GM21447 (cell line): ENCODE measurements around the gene VAV3.
"Not testable (repeated sequence)": the region's sequence is repeated elsewhere in the genome, so short reads cannot be mapped to it uniquely, and the experiment has no call there.

Experiments
- ATAC-seq: cut with Tn5 transposase; IDR thresholded peaks from one replicate; pipeline ENCODE4 v1.9.1; 2021; ENCODE audit not compliant: unreplicated experiment

Gene VAV3, protein sequence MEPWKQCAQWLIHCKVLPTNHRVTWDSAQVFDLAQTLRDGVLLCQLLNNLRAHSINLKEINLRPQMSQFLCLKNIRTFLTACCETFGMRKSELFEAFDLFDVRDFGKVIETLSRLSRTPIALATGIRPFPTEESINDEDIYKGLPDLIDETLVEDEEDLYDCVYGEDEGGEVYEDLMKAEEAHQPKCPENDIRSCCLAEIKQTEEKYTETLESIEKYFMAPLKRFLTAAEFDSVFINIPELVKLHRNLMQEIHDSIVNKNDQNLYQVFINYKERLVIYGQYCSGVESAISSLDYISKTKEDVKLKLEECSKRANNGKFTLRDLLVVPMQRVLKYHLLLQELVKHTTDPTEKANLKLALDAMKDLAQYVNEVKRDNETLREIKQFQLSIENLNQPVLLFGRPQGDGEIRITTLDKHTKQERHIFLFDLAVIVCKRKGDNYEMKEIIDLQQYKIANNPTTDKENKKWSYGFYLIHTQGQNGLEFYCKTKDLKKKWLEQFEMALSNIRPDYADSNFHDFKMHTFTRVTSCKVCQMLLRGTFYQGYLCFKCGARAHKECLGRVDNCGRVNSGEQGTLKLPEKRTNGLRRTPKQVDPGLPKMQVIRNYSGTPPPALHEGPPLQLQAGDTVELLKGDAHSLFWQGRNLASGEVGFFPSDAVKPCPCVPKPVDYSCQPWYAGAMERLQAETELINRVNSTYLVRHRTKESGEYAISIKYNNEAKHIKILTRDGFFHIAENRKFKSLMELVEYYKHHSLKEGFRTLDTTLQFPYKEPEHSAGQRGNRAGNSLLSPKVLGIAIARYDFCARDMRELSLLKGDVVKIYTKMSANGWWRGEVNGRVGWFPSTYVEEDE

DNA sequence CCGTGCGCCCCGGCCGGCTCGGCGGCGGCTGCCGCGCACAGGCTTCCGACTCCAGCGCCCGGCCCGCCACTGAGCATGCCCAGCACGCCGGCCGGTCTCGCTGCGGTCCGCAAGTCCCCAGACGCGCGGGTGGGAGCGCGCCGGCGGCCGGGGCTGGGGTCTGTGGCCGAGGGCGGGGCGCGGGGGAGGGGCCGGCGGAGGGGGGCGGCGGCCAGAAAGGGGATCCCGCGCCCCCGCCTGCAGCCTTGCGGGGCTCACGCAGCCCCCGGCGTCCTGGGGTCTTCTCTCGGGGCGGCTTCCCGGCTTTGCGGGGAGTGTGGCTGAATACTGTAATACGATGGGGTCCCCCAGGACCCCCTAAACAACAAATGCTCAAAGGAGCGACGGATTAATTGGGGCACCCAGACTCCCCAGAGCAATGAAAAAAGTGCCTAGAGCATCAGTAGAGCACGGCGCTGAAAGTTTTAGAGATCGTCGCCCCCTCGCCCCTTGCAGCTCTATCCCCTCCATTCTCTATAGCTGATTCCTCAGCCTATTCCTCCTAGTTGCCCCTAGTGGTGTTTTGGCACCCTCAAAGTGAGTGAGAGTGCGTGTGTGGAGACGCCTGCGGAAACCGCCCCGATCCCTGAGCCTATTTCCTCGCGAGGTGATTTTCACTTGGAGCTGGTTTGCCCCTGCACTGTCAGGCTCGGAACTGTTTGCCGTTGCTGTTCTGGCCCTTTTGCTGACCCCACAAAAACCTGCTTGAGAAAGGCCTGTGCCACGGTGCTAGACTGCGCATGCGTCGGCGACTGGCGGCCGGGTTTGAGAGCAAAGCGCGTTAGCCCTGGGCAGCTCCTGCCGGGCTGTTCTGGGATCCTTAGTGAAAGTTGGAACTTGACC, at the start of gene VAV3:
TSS of gene VAV3 (minus strand) at position 71 of the 882 bp plus-strand sequence. CDS start 311 bp downstream, outside the sequence.
- no peak for ATAC-seq

DNA sequence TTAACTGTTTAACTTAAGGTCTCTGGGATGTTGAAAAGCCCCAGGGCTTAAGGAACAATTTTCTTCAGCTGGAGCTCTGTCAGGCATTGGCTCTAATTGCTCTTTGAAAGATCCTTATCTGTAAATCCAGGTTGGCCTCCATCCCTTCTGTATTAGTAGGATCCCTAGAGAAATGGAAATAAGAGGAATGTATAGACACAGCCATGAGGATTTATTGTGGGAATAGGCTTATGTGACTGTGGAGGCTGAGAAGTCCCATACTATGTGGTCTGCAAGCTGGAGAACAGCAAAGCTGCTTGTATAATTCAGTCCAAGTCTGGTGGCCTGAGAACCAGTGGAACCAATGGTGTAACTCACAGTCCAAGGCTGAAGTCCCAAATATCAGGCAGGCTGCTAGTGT, 47.6 kb upstream of the VAV3 start:
- no peak for ATAC-seq

DNA sequence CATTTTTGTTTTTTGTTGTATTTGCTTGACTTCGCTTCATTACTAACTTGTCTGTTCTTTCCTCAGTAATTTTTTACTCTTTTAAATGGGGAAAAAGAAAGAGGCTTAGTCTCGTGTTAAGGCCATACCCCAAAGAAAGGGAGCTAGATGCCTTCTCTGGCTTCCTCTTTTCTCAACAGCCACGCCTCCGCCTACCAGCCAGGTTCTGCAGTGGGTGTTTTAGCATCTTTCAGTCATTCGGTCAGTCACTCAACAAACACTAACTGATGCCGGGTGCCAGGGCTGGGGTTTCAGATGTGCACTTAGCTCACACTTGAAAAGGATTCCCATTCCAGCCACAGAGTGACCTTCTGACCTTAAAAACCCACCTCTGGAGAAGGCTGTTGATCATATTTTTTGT, 46.3 kb upstream of the VAV3 start:
- ATAC-seq, result no peak

DNA sequence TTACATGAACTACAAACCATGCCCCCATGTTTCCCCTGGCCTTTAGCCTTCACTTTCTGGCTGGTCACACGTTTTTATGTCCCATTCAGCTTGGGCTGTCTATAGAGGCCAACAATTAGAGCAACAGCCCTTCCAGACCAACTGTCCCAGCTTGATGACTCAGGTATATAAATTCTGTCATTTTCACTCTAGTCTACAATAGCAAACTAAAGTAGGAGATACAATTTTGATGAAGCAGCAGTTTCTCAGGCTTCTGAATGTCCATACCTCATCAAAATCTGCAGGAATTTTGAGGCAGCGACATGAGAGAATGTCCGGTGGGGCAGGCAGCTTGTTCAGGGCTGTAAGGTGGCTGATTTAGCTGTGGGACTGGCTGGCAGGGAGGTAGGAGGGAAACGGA, 45.6 kb upstream of the VAV3 start:
- no peak for ATAC-seq

DNA sequence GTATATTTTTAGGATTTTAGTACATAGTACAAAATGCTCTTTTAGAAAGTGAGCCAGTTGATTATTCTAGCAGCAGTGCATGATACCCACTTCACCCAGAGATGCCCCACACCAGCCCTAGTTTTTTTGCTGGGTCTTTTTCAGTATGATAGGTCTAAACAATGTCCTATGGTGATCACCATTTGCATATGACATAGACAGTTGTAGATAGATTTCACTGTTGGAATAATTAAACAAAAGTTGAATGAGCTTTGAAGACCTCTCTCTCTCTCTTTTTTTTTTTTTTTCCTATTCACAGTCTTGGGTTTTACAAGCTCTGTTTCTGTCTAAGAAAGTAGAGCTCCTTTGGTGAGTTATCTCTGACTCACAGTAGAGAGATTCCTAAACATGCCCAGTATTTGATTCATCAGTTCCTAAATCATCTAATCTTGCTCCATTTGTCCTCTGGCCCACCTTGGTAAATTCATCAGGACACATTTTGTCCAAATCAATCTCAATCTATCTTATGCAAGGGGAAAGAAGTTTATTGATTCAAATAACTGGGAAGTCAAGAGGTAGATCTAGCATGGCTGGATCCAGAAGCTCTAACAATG, 44.7 kb upstream of the VAV3 start:
- no peak for ATAC-seq

DNA sequence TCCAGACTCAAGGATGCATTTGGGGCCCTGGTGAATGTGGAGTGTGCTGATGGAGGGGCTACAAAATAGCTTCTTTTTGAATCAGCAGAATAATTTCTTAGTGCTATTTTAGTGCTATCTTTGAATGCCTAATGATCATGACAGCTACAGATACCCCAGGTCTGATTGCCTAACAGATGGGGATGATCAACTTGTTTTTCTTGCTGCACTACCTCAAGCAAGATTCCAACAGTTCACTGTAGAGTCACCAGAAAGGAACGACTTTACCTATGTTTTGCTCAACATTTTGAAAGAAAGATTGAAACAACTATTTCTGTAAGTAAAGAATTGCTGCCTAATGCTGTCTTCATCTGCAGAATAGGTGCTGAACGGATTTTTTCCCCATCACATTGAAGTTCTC, 42.6 kb upstream of the VAV3 start:
- ATAC-seq, result no peak

DNA sequence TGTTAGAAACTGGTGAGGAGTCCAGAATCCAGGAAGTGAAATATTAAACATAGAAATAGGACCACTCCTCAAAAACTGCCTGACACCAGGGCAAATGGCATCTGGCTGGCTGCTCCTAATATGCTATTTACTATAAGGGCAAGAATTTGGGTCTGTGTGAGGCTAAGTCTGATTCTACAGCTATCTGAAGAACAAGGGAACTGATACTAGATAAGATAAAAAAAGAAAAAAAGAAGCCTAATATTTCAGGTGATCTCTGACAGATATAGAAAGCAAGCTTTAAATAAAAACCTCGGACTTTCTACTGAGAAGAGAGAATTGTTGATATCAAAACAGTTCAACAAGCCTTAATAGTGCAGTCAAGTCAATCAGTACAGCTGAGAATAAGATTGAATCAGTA, 42.1 kb upstream of the VAV3 start:
- no peak for ATAC-seq

DNA sequence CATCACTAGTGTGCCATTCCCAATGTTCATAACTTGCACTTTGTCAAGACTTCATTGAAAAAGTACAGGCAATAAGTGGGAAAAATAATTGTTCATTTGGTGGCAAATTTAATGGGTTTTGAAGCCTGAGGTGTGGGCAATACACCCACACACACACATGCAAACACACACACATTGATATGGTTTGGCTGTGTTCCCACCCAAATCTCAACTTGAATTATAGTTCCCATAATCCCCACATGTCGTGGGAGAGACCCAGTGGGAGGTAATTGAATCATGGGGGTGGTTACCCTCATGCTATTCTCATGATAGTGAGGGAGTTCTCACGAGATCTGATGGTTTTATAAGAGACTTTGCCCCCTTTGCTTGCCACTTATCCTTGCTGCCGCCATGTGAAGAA, 39.9 kb upstream of the VAV3 start:
- ATAC-seq, result not testable (repeated sequence)

DNA sequence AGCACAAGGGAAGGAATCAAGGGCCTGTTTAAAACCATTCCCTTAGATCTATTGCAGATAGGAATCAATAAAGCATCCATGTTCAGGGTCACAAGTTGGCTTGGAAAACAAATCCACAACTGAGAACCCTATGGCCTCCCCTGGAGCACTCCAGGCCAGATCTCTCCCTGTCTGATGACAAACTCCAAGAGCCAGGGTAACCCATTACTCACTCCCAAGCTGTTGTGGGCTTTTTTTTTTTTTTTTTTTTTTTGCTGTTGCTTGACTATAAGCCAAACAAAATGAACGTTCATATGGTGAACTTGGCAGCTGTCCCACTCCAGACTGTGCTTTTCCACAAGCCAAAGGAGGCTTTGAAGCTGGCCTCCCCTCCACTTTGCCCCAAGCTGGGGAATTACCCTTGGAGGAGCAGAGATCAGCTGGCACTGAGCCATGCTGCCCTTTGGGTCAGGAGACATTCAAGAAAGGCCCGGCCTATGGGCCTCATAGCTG, 35.7 kb upstream of the VAV3 start:
- ATAC-seq, result no peak

DNA sequence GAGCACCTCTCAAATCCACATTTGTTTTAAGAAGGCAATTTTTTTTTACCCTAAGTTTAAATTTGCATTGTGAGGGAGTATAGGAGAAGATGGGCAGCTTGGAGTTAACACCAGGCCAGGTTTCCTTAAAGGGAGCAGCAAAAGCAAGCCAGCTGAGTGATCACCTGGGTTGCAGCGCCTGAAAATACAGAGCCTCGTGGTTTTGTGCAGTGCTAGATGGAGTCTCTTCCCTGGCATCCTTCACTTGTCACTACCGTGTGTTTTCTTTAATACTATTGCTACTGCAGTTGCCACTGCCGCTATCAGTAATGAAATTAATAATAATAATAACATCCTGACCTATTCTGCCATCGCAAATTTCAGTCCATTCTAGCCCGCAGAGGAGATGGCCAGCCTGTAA, 35.2 kb upstream of the VAV3 start:
- ATAC-seq, result no peak

DNA sequence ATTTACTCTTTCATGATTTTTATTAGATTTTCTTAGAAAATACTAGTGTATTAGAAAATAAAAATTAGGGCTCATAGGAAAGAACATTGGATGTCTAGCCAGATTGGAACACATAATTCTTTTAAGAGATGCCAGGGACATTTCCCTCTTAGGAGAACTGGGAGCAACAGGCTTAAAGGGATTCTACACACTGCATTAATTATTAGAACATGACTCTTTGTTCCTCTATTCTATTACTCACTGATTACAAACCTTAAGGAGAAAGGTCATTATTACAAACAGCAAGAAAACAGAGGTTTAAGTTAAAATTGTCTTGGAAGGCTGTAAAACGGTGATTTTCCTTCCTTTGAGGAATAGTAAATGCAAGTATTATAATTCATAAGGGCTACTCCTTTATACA, 32.9 kb upstream of the VAV3 start:
- ATAC-seq, result no peak

DNA sequence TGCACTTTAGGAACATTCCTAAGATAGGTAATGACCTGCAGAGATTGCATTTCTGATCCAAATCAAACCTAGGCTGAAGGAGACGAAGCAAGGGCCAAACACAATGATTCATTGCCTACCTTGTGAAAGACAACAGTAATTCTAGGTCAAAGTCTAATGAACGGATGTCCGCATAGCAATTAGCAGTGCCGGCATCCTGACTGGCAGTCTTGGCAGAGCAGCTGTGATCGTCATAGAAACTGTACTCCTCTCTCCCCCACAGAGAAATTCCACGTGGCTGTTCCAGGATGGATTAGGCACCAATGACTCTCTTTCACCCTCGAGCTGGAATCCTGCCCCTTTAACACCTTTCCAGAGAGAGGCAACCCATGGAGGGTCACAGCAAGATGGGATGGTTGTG, 28.9 kb upstream of the VAV3 start:
- ATAC-seq, result no peak

DNA sequence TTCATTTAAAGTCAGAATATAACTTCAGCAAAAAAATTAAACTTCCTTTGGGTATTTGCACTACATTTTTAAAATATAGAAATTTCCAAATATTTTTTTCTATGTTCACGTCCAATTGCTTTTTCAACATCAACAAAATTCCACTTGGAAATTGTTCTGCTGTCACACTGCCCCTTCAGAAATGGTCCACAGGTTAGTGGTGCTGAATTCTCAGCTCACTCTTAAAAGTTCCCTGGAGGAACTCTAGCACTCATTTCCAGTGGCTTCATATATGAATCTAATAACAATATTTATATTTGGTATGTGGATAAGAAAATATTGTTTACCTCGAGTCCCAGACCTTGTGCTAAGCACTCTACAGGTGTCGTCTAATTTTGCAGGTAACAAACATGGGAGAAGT, 27.4 kb upstream of the VAV3 start:
- ATAC-seq, result no peak

DNA sequence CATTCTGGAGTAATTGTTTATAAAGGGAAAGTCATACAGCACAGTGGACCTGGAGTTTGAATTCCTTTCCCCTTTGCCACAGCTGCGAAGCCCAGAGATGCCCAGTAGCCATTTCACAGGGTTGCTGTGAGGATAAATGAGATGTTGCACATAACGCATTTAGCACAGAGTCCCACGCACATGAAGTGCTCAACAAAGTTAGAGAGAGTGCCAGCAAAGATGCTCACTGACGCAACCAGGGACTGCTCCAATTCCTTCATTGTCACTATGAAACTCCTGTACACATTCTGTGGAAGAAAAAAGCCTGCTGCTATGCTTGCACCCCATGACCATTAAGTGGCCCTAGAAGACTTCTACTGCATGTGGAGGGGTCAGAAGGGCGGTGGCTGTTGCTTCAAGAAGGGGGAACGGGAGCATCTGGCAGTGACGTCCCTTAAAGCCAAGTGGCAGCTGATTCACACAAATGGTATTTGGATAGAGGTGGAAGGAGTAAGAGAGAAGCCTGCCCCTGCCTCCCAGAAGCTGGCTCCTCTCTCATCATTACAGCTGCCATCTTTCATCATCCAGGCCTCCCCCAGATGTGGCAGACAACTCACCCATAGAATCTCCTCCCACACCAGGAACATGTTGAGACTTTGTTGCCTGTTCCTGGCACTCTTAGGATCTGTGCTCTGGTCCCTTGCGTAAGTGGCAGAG, 26.5 kb upstream of the VAV3 start:
- no peak for ATAC-seq

DNA sequence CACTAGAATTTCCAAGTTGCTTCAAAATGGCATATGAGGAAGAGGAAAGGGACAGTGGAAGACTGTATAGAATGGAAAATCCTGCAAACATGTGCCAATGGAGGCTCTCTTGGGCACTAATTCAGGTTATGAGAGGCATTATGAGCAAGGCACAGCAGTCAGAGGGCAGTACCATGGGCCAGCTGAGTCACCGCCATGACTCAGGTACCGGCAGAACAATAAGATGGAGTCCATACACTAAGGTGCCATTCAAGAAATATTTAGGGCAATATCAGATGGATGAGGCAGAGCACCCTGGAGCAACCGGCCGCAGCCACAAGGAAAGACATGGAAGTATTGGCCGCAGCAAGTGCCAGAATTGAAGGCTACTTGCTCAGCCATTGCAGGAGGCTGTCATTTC, 25.6 kb upstream of the VAV3 start:
- ATAC-seq, result no peak

DNA sequence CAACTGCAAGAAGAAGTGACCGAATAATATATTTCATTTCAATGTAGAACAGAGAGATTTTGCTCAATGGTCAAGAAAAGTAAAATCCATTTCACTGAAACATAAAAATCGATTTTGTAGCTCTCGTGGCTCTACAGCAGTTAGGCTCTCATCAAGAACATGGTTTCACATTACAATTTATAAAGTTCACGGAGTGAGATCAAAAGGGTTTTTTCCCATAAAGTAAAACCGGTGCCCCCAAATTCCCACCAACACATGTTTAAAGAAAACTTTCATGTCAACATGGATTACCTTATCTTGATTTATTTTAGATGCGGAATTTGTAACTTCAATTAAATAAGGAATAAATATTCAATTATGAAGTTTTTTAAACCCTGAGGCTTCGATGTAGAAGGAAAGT, 16.3 kb upstream of the VAV3 start:
- ATAC-seq, result no peak

DNA sequence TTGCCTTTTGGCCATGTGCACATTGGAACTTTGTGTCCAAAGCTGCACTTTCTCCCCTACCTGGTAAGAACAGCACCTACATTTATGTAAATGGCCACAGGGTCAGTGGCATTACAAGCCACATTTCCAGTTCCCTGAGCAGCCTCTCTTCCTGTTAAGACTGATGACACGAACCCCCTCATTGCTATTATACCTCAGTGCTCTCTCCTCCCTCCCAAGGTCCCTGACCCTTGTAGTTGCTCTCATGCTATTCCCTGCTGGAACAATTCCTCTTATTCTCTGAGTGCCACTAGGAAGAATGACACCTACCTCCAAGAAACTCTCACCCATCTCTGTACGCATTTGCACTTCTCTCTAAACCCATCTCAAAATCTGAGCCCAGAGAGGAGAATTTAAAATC, 14.9 kb upstream of the VAV3 start:
- no peak for ATAC-seq

DNA sequence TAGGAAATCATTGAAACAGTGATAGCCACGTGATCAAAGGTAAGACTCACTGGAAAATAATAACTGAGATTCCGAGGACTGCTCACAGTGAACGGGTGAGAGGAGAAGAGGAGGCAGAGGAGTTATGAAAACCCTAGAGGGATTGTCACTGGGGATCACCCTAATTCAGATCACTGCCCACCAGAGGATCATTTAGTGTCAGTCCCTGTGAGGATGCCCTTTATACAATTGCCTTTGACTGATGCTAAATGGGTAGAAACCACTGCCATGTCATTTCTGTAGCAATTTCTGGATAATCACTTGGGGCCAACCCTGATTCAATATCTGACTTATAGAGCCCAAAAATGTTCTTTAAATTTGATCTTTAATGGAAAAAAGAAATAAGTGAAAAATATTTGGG, 14.1 kb upstream of the VAV3 start:
- no peak for ATAC-seq

DNA sequence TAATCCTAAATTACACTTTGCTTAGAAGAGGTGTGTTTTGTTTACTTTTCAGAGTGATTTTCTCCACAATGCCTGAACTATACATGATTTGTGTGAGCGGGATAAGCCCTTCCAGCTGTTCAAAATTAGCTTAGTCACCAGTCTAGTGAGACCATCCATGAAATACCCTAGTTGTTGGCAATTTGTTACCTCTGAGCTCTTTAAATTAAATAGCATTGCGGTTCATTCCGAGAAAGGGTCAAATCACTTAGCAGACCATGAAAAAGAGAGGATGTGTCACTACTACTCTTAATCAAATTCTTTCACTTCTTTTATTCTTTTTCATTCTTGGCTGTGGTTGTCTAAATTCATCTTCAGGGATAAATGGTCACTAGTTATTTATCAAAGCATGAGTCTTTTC, 11.9 kb upstream of the VAV3 start:
- no peak for ATAC-seq

DNA sequence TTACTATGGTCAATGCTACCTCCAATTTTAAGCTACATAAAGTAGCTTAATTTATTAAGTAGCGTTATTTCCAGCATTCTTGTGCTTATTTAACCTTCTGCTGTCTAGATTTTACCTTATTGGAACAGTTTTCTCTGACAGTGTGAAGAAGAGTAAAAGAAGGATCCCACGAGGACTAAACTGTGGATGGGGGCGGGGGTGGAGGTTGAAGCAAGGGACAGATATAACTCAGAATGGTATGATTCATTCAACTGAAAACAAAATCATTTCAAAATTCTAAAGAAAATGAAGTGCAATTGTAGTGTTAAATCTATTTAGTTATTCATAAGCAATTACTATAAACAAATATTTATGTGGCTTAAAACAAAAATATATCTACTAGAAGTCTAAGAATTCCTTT, 11.5 kb upstream of the VAV3 start:
- no peak for ATAC-seq
